MM.1S (cell line): ENCODE data around the gene HS3ST4.

Experiments used
- DNase-seq: peaks from one replicate; pipeline ENCODE4 v3.0.0-alpha.2; 2015
- H2AFZ ChIP-seq: fragments of 300-600 bp; sonication (generic); 2 replicates; pipeline ENCODE4 v1.6.0; 2016; ENCODE audit warnings: antibody characterized with exemption, low read length
- H3F3A ChIP-seq: fragments of 300-600 bp; sonication (generic); 2 replicates; pipeline ENCODE4 v1.6.1; 2016; ENCODE audit warnings: mild to moderate bottlenecking, antibody characterized with exemption, low read length, moderate library complexity, mixed read lengths; ENCODE audit not compliant: insufficient read depth
- H3K27ac ChIP-seq: fragments of 300-600 bp; sonication (generic); 2 replicates; pipeline ENCODE4 v1.5.1; 2016; ENCODE audit warnings: mild to moderate bottlenecking, low read length
- H3K27me3 ChIP-seq: fragments of 300-600 bp; sonication (generic); replicated peaks from 2 replicates; pipeline ENCODE4 v1.6.0; 2016; ENCODE audit warnings: low read length; ENCODE audit not compliant: insufficient read depth
- H3K36me3 ChIP-seq: fragments of 300-600 bp; sonication (generic); replicated peaks from 2 replicates; pipeline ENCODE4 v1.6.1; 2016; ENCODE audit warnings: mild to moderate bottlenecking, low read length, mixed read lengths; ENCODE audit not compliant: insufficient read depth
- H3K4me1 ChIP-seq: fragments of 300-600 bp; sonication (generic); 2 replicates; pipeline ENCODE4 v1.6.1; 2016; ENCODE audit warnings: low read length, mixed read lengths
- H3K4me2 ChIP-seq: fragments of 300-600 bp; sonication (generic); 2 replicates; pipeline ENCODE4 v1.6.0; 2016; ENCODE audit warnings: low read depth, low read length
- H3K4me3 ChIP-seq: fragments of 300-600 bp; sonication (generic); 2 replicates; pipeline ENCODE4 v1.5.1; 2016; ENCODE audit warnings: low read length, mixed read lengths
- H3K79me2 ChIP-seq: fragments of 300-600 bp; sonication (generic); 2 replicates; pipeline ENCODE4 v1.6.1; 2016; ENCODE audit warnings: mixed run types, low read length, mixed read lengths
- H3K9ac ChIP-seq: fragments of 300-600 bp; sonication (generic); 2 replicates; pipeline ENCODE4 v1.6.1; 2016; ENCODE audit warnings: low read length, mixed read lengths
- H3K9me2 ChIP-seq: fragments of 300-600 bp; sonication (generic); replicated peaks from 2 replicates; pipeline ENCODE4 v1.6.1; 2016; ENCODE audit warnings: mild to moderate bottlenecking, low read length, mixed read lengths; ENCODE audit not compliant: insufficient read depth
- H3K9me3 ChIP-seq: fragments of 300-600 bp; sonication (generic); replicated peaks from 2 replicates; pipeline ENCODE4 v1.6.1; 2016; ENCODE audit warnings: mild to moderate bottlenecking, low read length, mixed read lengths; ENCODE audit not compliant: insufficient read depth
- H4K20me1 ChIP-seq: fragments of 300-600 bp; sonication (generic); 2 replicates; pipeline ENCODE4 v1.6.1; 2016; ENCODE audit warnings: mild to moderate bottlenecking, low read length, moderate library complexity, mixed read lengths; ENCODE audit not compliant: insufficient read depth
- EZH2 ChIP-seq: fragments of 300-600 bp; sonication (generic); optimal IDR thresholded peaks from 2 replicates; pipeline ENCODE3; 2017; ENCODE audit warnings: low read depth, mild to moderate bottlenecking, antibody characterized with exemption, low read length, mixed read lengths
- EZH2phosphoT487 ChIP-seq: fragments of 300-600 bp; sonication (generic); IDR thresholded peaks from 2 replicates; pipeline ENCODE4 v1.6.1; 2018; ENCODE audit warnings: antibody characterized with exemption, low read length
- TF ChIP-seq, protein P1 (sequence below): fragments of 300-600 bp; sonication (generic); IDR thresholded peaks from 2 replicates; pipeline ENCODE4 v1.5.1; 2016; ENCODE audit warnings: antibody characterized with exemption, low read length, mixed read lengths

HS3ST4 gene

DNA sequence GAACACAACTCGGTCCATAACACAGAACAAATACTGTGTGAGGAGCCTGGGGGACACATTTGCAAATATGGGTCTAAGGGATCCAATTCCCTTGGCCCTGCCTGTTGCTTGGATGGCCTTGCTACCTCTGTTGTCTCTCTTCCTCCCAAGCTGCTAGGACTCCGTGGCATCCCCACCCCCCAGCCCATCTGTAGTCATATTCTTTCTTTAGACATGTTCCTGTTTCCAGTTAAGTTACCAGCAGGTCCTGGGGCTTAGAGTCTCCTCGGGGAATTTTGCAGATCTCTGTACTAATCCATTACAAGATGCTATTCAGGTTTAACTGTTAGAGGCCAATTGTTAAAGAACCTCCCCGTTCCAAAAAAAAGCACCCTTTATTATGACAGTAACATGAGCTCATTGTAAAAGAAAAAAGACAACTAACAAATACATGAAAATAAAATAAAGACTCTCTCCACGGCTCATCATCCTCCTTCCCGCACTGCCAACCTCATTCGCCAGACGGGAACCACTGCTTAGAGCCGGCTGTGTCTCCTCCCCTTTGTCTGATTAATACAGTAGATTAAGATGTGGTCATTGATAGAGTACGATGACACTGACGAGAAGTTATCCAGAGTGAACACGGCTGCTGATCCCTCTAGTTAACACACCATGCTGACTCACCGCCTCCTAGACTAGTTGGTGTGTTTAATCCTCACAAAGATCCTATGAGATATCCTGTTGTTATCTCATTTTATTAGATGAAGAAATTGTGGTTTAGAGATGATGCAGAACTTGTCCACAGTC, 22.2 kb downstream of the HS3ST4 start:
- Histone ChIP-seq H3K4me3 (no peak overlapping the region), H3K9ac (no peak overlapping the region), H3K27ac (no peak overlapping the region), H4K20me1 (no peaks in the 10 kb centered on the region), H3K4me1 (no peaks in the 10 kb centered on the region), H3K9me2 (no peaks in the 10 kb centered on the region), H3F3A (no peaks in the 10 kb centered on the region), H3K79me2 (no peaks in the 10 kb centered on the region), H3K4me2 (no peak overlapping the region), H3K27me3 (no peaks in the 10 kb centered on the region), H3K9me3 (no peaks in the 10 kb centered on the region), H3K36me3 (no peaks in the 10 kb centered on the region), H2AFZ (no peak overlapping the region)
- TF ChIP-seq EZH2phosphoT487: no peak
- no peak for DNase-seq

DNA sequence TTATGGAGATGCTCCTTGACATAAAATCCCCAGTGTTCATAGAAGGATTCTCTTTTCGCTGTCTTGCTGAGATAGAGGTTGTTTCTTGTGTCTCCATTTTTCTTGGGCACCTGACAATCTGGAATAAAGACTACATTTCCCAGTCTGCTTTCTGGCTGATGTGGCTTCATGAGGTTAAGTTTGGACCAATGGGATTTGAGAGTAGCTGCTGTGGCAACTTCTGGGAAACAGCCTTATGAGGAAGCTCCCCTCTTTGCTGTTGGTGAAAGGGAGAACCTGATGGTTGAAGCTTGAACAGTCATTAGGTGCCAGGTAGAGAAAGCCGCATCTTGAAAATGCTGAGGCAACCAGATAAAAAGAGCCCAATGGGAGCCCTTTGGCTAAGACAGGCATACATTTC, 24.4 kb downstream of the HS3ST4 start:
- Histone ChIP-seq H3F3A (no peaks in the 10 kb centered on the region), H3K9ac (no peak overlapping the region), H3K9me2 (no peaks in the 10 kb centered on the region), H3K36me3 (no peaks in the 10 kb centered on the region), H3K4me3 (no peak overlapping the region), H3K79me2 (no peaks in the 10 kb centered on the region), H3K27me3 (no peaks in the 10 kb centered on the region), H4K20me1 (no peaks in the 10 kb centered on the region), H3K9me3 (no peaks in the 10 kb centered on the region), H3K4me2 (no peak overlapping the region), H3K27ac (no peak overlapping the region), H2AFZ (no peak overlapping the region), H3K4me1 (no peaks in the 10 kb centered on the region)
- no peak for DNase-seq
- TF ChIP-seq, protein P1, sequence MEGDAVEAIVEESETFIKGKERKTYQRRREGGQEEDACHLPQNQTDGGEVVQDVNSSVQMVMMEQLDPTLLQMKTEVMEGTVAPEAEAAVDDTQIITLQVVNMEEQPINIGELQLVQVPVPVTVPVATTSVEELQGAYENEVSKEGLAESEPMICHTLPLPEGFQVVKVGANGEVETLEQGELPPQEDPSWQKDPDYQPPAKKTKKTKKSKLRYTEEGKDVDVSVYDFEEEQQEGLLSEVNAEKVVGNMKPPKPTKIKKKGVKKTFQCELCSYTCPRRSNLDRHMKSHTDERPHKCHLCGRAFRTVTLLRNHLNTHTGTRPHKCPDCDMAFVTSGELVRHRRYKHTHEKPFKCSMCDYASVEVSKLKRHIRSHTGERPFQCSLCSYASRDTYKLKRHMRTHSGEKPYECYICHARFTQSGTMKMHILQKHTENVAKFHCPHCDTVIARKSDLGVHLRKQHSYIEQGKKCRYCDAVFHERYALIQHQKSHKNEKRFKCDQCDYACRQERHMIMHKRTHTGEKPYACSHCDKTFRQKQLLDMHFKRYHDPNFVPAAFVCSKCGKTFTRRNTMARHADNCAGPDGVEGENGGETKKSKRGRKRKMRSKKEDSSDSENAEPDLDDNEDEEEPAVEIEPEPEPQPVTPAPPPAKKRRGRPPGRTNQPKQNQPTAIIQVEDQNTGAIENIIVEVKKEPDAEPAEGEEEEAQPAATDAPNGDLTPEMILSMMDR: no peak
- TF ChIP-seq EZH2: no peak
- TF ChIP-seq EZH2phosphoT487: no peak

DNA sequence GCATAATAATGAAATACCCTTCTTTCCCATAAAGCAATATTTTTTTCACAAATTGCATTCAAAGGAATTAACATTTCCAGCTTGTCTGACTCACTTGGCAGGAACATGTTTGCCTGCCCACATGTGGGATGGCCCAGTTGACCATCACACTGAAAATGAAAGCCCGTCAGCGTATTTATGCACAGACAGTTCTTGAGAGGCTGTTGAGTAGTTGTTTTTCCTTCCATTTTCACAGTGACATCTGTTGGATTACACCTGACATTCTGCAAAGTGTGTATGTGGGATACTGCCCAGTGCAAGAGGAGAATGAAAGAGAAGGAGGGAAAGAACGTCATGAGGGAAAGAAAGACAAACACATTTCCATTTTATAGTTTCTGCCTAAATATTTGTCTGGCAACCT, 29.7 kb downstream of the HS3ST4 start:
- Histone ChIP-seq H3K27ac (no peak overlapping the region), H3K4me3 (no peak overlapping the region), H3K9me2 (no peaks in the 10 kb centered on the region), H3K79me2 (no peaks in the 10 kb centered on the region), H3F3A (no peaks in the 10 kb centered on the region), H3K4me2 (no peak overlapping the region), H3K27me3 (no peaks in the 10 kb centered on the region), H3K36me3 (no peaks in the 10 kb centered on the region), H3K9ac (no peak overlapping the region), H3K4me1 (no peaks in the 10 kb centered on the region), H3K9me3 (no peaks in the 10 kb centered on the region), H4K20me1 (no peaks in the 10 kb centered on the region), H2AFZ (no peak overlapping the region)
- TF ChIP-seq, protein P1: no peak
- TF ChIP-seq EZH2: no peak
- TF ChIP-seq EZH2phosphoT487: no peak
- no peak for DNase-seq

DNA sequence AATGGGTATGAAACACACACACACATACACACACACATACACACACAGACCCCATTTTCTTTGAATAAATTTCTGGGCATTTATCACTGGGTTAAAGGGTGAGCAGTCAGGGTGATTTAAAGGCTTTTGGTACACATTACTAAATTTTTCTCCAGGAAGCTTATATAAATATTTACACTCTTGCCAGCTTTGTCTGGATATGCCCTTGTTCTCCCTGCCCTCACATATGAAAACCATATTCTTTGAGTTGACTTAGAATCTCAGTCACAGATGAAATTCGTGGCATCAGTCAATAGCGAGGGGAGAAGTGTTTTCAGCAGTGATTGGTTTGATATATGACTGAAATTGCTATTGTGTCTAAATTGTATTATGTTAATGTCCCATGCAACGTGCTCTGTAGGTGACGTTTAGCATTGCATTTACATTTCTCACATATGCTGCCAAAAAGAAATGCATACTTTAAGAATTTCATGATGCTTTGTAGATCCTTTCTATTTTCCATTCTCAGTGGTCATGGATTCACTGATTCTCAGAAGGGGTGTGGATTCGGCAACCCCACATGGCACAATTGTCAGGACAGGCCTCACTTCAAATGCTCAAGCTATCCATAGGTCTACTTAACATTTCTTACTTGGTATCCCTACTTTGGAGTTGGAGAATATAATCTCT, 34.8 kb downstream of the HS3ST4 start:
- Histone ChIP-seq H3K4me2 (no peak overlapping the region), H3F3A (no peaks in the 10 kb centered on the region), H3K9ac (no peak overlapping the region), H3K9me2 (no peaks in the 10 kb centered on the region), H3K4me1 (no peaks in the 10 kb centered on the region), H3K79me2 (no peaks in the 10 kb centered on the region), H3K27ac (no peak overlapping the region), H2AFZ (no peak overlapping the region), H4K20me1 (no peaks in the 10 kb centered on the region), H3K36me3 (no peaks in the 10 kb centered on the region), H3K27me3 (no peaks in the 10 kb centered on the region), H3K4me3 (no peak overlapping the region), H3K9me3 (no peaks in the 10 kb centered on the region)
- TF ChIP-seq EZH2 (no peak), EZH2phosphoT487 (no peak)
- TF ChIP-seq, protein P1: no peak
- no peak for DNase-seq
